Body of pancreas (tissue), 4 donors: ENCODE data around the gene MAGEB1.

Experiments
- CTCF ChIP-seq, 7 experiments: fragments of 450-650 bp in 4 of 7; fragments of 200-600 bp in 3 of 7; sonication (generic) in 3 of 7; IDR thresholded peaks; one replicate each; pipeline ENCODE4 v1.5.1; 2016 to 2019; ENCODE audit warnings: antibody characterized with exemption in 7 of 7
- POLR2A ChIP-seq, 3 donors: fragments of 450-650 bp; IDR thresholded peaks; one replicate each; pipeline ENCODE4 v1.6.1; 2016; ENCODE audit warnings: antibody characterized with exemption in 3 of 3, mild to moderate bottlenecking in 2 of 3

GRCh38 chrX:30224536-30224935 lies 22.4 kb upstream of the MAGEB1 start:
- no peak for TF ChIP-seq CTCF (IDR thresholded peaks at IDR 0.05)
- TF ChIP-seq POLR2A (IDR thresholded peaks at IDR 0.05), result no peak
